Measurements from ENCODE around the gene PLD3. TPM values are rescaled to one million over a fixed set of nuclear protein-coding genes. Genes with fewer than 3 reads are reported as not detected.

Gene PLD3
- total and polyA plus RNA-seq, 2 experiments from 2014 or later: 181 to 490 TPM

GRCh38 chr19:40321076-40321475 lies 27.4 kb upstream of the PLD3 start:
- Mint-ChIP-seq H3K36me3 (ENCODE audit: low read depth) (peaks cover 35% of the 10 kb centered on the region), H3K4me1 (peaks cover 5% of the 10 kb centered on the region; the same call in 1 of the 3 replicates), H3K9me3 (peaks cover 2% of the 10 kb centered on the region; the same call in 1 of the 3 replicates), H3K27ac (no peak overlapping the region), H3K27me3 (ENCODE audit: insufficient read depth, low read depth, poor library complexity) (peaks cover 4% of the 10 kb centered on the region), H3K4me3 (no peak overlapping the region)
- no peak for DNase-seq (ENCODE audit: low spot score)
- H3K27me3 ChIP-seq (ENCODE audit: insufficient read depth): no peaks in the 10 kb centered on the region
- no peak overlapping the region for H3K27ac ChIP-seq (ENCODE audit: low read depth)
- H3F3A ChIP-seq (replicated peaks; ENCODE audit: low read depth): no peaks in the 10 kb centered on the region
- no peaks in the 10 kb centered on the region for H3K79me2 ChIP-seq (replicated peaks; ENCODE audit: insufficient read depth)
- peaks cover 6% of the 10 kb centered on the region for H4K20me1 ChIP-seq (replicated peaks; ENCODE audit: insufficient read depth)
- no peak overlapping the region for H2AFZ ChIP-seq
- H3K36me3 ChIP-seq (ENCODE audit: insufficient read depth): no peaks in the 10 kb centered on the region; the same call in 1 of the 2 replicates
- no peak overlapping the region for H3K4me3 ChIP-seq
- TF ChIP-seq ZNF462 (CRISPR knock-in tag; IDR thresholded peaks at IDR 0.05) (no peak), CTCF (conservative IDR thresholded peaks at IDR 0.05; ENCODE audit: low read depth in 2 of 2) (no peak)
- TF ChIP-seq, protein P1, sequence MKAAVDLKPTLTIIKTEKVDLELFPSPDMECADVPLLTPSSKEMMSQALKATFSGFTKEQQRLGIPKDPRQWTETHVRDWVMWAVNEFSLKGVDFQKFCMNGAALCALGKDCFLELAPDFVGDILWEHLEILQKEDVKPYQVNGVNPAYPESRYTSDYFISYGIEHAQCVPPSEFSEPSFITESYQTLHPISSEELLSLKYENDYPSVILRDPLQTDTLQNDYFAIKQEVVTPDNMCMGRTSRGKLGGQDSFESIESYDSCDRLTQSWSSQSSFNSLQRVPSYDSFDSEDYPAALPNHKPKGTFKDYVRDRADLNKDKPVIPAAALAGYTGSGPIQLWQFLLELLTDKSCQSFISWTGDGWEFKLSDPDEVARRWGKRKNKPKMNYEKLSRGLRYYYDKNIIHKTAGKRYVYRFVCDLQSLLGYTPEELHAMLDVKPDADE (IDR thresholded peaks at IDR 0.05): no peak
- ATAC-seq: no peak
- H3K4me2 ChIP-seq: no peak overlapping the region
- H3K9me2 ChIP-seq (ENCODE audit: insufficient read depth): no peaks in the 10 kb centered on the region
- H3K4me1 ChIP-seq (ENCODE audit: insufficient read depth): no peaks in the 10 kb centered on the region
